ENCODE data around the gene ARF1. TPM values are rescaled to one million over a fixed set of nuclear protein-coding genes. Genes with fewer than 3 reads are reported as not detected.

ARF1 gene
- total RNA-seq, 1 donor from 2014 or later: 295 TPM

DNA sequence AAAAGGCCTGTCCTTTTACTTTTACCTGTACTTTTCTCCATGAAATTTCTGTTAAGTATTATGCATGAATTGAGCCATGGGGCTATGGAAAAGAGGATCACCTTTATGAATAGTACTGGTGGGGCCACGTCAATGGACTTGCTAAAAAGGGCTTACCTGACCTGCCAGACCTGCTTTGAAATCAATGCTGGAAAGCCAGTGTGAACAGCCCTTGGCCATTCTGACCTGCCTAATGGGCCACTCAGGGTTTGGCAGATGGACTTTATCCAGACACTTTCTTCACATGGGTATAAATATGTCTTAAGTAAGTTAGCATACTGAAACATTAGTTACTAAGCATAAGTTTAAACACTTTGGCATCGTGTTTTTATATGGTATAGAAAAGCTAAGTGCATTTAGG, 49.3 kb downstream of the ARF1 start:
- no peak for TF ChIP-seq POLR2AphosphoS5 (IDR thresholded peaks at IDR 0.05; ENCODE audit: insufficient read depth in 1 of 2, low read depth in 1 of 2)
- TF ChIP-seq, protein P1, sequence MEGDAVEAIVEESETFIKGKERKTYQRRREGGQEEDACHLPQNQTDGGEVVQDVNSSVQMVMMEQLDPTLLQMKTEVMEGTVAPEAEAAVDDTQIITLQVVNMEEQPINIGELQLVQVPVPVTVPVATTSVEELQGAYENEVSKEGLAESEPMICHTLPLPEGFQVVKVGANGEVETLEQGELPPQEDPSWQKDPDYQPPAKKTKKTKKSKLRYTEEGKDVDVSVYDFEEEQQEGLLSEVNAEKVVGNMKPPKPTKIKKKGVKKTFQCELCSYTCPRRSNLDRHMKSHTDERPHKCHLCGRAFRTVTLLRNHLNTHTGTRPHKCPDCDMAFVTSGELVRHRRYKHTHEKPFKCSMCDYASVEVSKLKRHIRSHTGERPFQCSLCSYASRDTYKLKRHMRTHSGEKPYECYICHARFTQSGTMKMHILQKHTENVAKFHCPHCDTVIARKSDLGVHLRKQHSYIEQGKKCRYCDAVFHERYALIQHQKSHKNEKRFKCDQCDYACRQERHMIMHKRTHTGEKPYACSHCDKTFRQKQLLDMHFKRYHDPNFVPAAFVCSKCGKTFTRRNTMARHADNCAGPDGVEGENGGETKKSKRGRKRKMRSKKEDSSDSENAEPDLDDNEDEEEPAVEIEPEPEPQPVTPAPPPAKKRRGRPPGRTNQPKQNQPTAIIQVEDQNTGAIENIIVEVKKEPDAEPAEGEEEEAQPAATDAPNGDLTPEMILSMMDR (IDR thresholded peaks at IDR 0.05): no peak
- no peaks in the 10 kb centered on the region for H3K27me3 ChIP-seq
- no peak overlapping the region for H3K27ac ChIP-seq
- H3K4me3 ChIP-seq: no peak overlapping the region
- intact Hi-C loops (cut with DNase I): loop anchor here (10.0 kb wide), 1 partner anchor 353 kb away; the partner anchor contains the start of gene RNF187
- H3K4me1 ChIP-seq: peaks cover 6% of the 10 kb centered on the region
- DNase-seq (ENCODE audit: extremely low spot score in 2 of 2): no peak
- H3K9me3 ChIP-seq: no peaks in the 10 kb centered on the region
- no peaks in the 10 kb centered on the region for H3K36me3 ChIP-seq

DNA sequence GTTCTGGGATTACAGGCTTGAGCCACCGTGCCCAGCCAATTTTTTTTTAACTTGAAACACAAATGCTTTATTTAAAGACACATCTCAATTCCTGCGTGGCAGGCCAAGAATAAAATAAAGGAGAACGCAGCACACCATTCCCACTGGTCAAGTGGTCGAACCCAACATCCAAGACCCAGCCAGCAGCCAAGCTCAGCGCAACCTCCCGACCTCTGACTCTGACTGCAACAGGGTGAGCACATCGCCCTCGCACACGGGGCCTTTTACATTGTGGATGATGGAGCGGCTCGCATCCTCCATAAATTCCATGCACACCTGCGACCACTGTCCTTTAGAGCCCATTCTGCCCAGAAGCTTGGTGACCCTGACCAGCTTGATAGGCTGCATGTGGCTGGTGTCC, 52.1 kb downstream of the ARF1 start:
- no peak for DNase-seq (ENCODE audit: extremely low spot score in 2 of 2)
- intact Hi-C loops (cut with DNase I): loop anchor here (10.0 kb wide), 1 partner anchor 350 kb away; the partner anchor contains the start of gene RNF187

GRCh38 chr1:228136901-228137300, 54.4 kb downstream of the ARF1 start:
- Histone ChIP-seq H3K27me3 (no peaks in the 10 kb centered on the region), H3K27ac (no peak overlapping the region), H3K4me1 (peaks cover 14% of the 10 kb centered on the region), H3K36me3 (no peaks in the 10 kb centered on the region), H3K4me3 (no peak overlapping the region), H3K9me3 (no peaks in the 10 kb centered on the region)
- intact Hi-C loops (cut with DNase I): loop anchor here (10.0 kb wide), 1 partner anchor 348 kb away; the partner anchor contains the start of gene RNF187
- no peak for DNase-seq (ENCODE audit: extremely low spot score in 2 of 2)
- TF ChIP-seq, protein P1 (IDR thresholded peaks at IDR 0.05): no peak
- TF ChIP-seq POLR2AphosphoS5 (IDR thresholded peaks at IDR 0.05; ENCODE audit: insufficient read depth in 1 of 2, low read depth in 1 of 2) (no peak), POLR2A (IDR thresholded peaks at IDR 0.05) (no peak)

More for the DNA sequence above, 52.1 kb downstream of the ARF1 start:
- TF ChIP-seq, protein P1 (IDR thresholded peaks at IDR 0.05): no peak
- TF ChIP-seq POLR2AphosphoS5 (IDR thresholded peaks at IDR 0.05; ENCODE audit: insufficient read depth in 1 of 2, low read depth in 1 of 2) (no peak), POLR2A (IDR thresholded peaks at IDR 0.05) (no peak)
- H3K4me3 ChIP-seq: no peak overlapping the region
- peaks cover 6% of the 10 kb centered on the region for H3K4me1 ChIP-seq
- H3K27me3 ChIP-seq: no peaks in the 10 kb centered on the region
- no peaks in the 10 kb centered on the region for H3K36me3 ChIP-seq
- no peak overlapping the region for H3K27ac ChIP-seq
- no peaks in the 10 kb centered on the region for H3K9me3 ChIP-seq

DNA sequence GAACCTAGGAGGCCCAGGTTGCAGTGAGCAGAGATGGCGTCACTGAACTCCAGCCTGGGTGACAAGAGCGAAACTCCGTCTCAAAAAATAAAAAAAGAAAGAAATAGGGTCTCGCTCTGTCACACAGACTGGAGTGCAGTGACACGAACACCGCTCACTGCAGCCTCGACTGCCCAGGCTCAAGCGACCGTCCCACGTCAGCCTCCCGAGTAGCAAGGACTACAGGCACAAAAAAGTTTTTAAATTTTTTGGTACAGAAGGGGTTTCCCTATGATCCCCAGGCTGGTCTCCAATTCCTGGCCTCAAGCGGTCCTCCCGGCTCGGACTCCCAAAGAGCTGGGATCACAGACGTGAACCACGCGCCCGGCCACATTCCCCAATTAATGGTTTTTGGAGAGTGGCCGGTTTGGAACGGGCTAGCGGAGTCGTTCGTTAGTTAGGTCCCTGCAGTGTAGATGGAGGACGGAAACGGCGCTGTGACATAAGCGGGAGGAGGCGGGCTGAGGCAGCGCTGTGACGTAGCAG, 57.0 kb downstream of the ARF1 start:
- Histone ChIP-seq H3K27ac (peak overlapping the region; percentile 96), H3K4me3 (peak overlapping the region; percentile 78 to 89), H3K27me3 (no peaks in the 10 kb centered on the region), H3K4me1 (peaks cover 40% of the 10 kb centered on the region), H3K9me3 (no peaks in the 10 kb centered on the region), H3K36me3 (no peaks in the 10 kb centered on the region)
- peak in 1 of 2 donors; percentile 87 for DNase-seq (ENCODE audit: extremely low spot score in 2 of 2)
- intact Hi-C loops (cut with DNase I): loop anchor here (10.0 kb wide), 1 partner anchor 345 kb away; the partner anchor contains the start of gene RNF187
- TF ChIP-seq, protein P1 (IDR thresholded peaks at IDR 0.05): no peak
- TF ChIP-seq POLR2A (IDR thresholded peaks at IDR 0.05) (peak in 1 of 2 donors; percentile 50), POLR2AphosphoS5 (IDR thresholded peaks at IDR 0.05; ENCODE audit: insufficient read depth in 1 of 2, low read depth in 1 of 2) (no peak)
